Measurements from ENCODE around the gene DIP2C.

- no peak for TF ChIP-seq SP1 (IDR thresholded peaks at IDR 0.05)
- no peak for TF ChIP-seq FOXA1 (IDR thresholded peaks at IDR 0.05)
- no peak for TF ChIP-seq SUZ12 (IDR thresholded peaks at IDR 0.05)
- TF ChIP-seq ZNF384 (IDR thresholded peaks at IDR 0.05), result no peak
- no peak for TF ChIP-seq HDGF (IDR thresholded peaks at IDR 0.05; ENCODE audit: borderline replicate concordance)
- TF ChIP-seq ARNT (IDR thresholded peaks at IDR 0.05), result no peak
- no peak for TF ChIP-seq BHLHE40 (IDR thresholded peaks at IDR 0.05; ENCODE audit: borderline replicate concordance)
- no peak for TF ChIP-seq ELF4 (IDR thresholded peaks at IDR 0.05)
- no peak for TF ChIP-seq TARDBP (IDR thresholded peaks at IDR 0.05)
Observed at GRCh38 chr10:441659-442058, 247.8 kb downstream of the DIP2C start.

All from HEK293T (cell line).